ENCODE measurements around the gene CTDP1.

GRCh38 chr18:79760881-79761280, 81.3 kb downstream of the CTDP1 start:
- TF ChIP-seq POLR2A (IDR thresholded peaks at IDR 0.05) (no peak), CTCF (IDR thresholded peaks at IDR 0.05) (no peak), EP300 (IDR thresholded peaks at IDR 0.05) (no peak)

Measured in tibial nerve (tissue), 4 donors.